SK-N-SH treated with all-trans-retinoic acid at 6 μM for 48 hours (cell line): ENCODE data around the gene PAM16.

Experiments
- ATAC-seq: fragments of 200-7000 bp; cut with Tn5 transposase; 3 replicates; pipeline ENCODE4 v1.9.1; 2020; ENCODE audit warnings: mild to moderate bottlenecking, moderate library complexity
- ARNTL ChIP-seq: fragments of 450-650 bp; formaldehyde crosslinking; IDR thresholded peaks from 2 replicates; pipeline ENCODE4 v1.5.0; 2020; ENCODE audit warnings: low read depth, mild to moderate bottlenecking, moderate library complexity, borderline replicate concordance
- BACH2 ChIP-seq: fragments of 250-450 bp; sonication (Bioruptor Pico); IDR thresholded peaks from 2 replicates; pipeline ENCODE4 v1.9.0; 2021; ENCODE audit warnings: mild to moderate bottlenecking, borderline replicate concordance
- CREB5 ChIP-seq: fragments of 250-450 bp; sonication (Bioruptor Pico); IDR thresholded peaks from 2 replicates; pipeline ENCODE4 v1.5.1; 2020; ENCODE audit warnings: low read depth, mild to moderate bottlenecking, moderate library complexity
- CSDC2 ChIP-seq: fragments of 250-450 bp; sonication (Bioruptor Pico); IDR thresholded peaks from 2 replicates; pipeline ENCODE4 v1.5.0; 2020; ENCODE audit warnings: mild to moderate bottlenecking, moderate library complexity
- CSRNP3 ChIP-seq: fragments of 250-450 bp; sonication (Bioruptor Pico); IDR thresholded peaks from 2 replicates; pipeline ENCODE4 v1.5.1; 2021; ENCODE audit warnings: mild to moderate bottlenecking, moderate library complexity
- ESRRG ChIP-seq: fragments of 250-450 bp; sonication (Bioruptor Pico); IDR thresholded peaks from 2 replicates; pipeline ENCODE4 v1.6.1; 2021; ENCODE audit warnings: mild to moderate bottlenecking
- GLIS3 ChIP-seq: fragments of 250-450 bp; sonication (Bioruptor Pico); IDR thresholded peaks from 2 replicates; pipeline ENCODE4 v1.5.0; 2020; ENCODE audit warnings: mild to moderate bottlenecking, moderate library complexity
- ISL1 ChIP-seq: fragments of 250-450 bp; sonication (Bioruptor Pico); IDR thresholded peaks from 2 replicates; pipeline ENCODE4 v2.1.2; 2022; ENCODE audit warnings: mild to moderate bottlenecking, moderate library complexity
- OSR1 ChIP-seq: fragments of 250-450 bp; sonication (Bioruptor Pico); IDR thresholded peaks from 2 replicates; pipeline ENCODE4 v1.8.0; 2022; ENCODE audit warnings: moderate library complexity, mild to moderate bottlenecking, inconsistent platforms
- PATZ1 ChIP-seq: fragments of 250-450 bp; sonication (Bioruptor Pico); IDR thresholded peaks from 2 replicates; pipeline ENCODE4 v1.8.0; 2020; ENCODE audit warnings: mild to moderate bottlenecking, moderate library complexity, borderline replicate concordance
- POU6F1 ChIP-seq: fragments of 250-450 bp; sonication (Bioruptor Pico); IDR thresholded peaks from 2 replicates; pipeline ENCODE4 v1.8.0; 2021; ENCODE audit warnings: low read depth, mild to moderate bottlenecking, moderate library complexity, borderline replicate concordance
- PPARA ChIP-seq: fragments of 250-450 bp; sonication (Bioruptor Pico); IDR thresholded peaks from 2 replicates; pipeline ENCODE4 v1.5.0; 2020; ENCODE audit warnings: mild to moderate bottlenecking, borderline replicate concordance
- RARB ChIP-seq: fragments of 250-450 bp; sonication (Bioruptor Pico); IDR thresholded peaks from 2 replicates; pipeline ENCODE4 v1.8.0; 2021; ENCODE audit warnings: mild to moderate bottlenecking, moderate library complexity
- SNAI2 ChIP-seq: fragments of 250-450 bp; sonication (Bioruptor Pico); IDR thresholded peaks from 2 replicates; pipeline ENCODE4 v1.5.0; 2020; ENCODE audit warnings: mild to moderate bottlenecking, moderate library complexity
- TCF4 ChIP-seq: fragments of 250-450 bp; sonication (Bioruptor Pico); IDR thresholded peaks from 2 replicates; pipeline ENCODE4 v1.8.0; 2021; ENCODE audit warnings: mild to moderate bottlenecking, moderate library complexity, borderline replicate concordance
- TOX ChIP-seq: fragments of 250-450 bp; sonication (Bioruptor Pico); IDR thresholded peaks from 2 replicates; pipeline ENCODE4 v1.8.0; 2021; ENCODE audit warnings: mild to moderate bottlenecking, moderate library complexity, borderline replicate concordance
- TSHZ2 ChIP-seq: fragments of 250-450 bp; sonication (Bioruptor Pico); IDR thresholded peaks from 2 replicates; pipeline ENCODE4 v1.5.0; 2020; ENCODE audit warnings: mild to moderate bottlenecking, moderate library complexity
- ZC3H10 ChIP-seq: fragments of 250-450 bp; sonication (Bioruptor Pico); IDR thresholded peaks from 2 replicates; pipeline ENCODE4 v1.5.1; 2021; ENCODE audit warnings: mild to moderate bottlenecking, moderate library complexity
- ZFP3 ChIP-seq: fragments of 250-450 bp; sonication (Bioruptor Pico); IDR thresholded peaks from 2 replicates; pipeline ENCODE4 v1.5.0; 2020; ENCODE audit warnings: mild to moderate bottlenecking, moderate library complexity
- ZFP30 ChIP-seq: fragments of 450-650 bp; formaldehyde crosslinking; IDR thresholded peaks from 2 replicates; pipeline ENCODE4 v1.5.0; 2022; ENCODE audit warnings: mild to moderate bottlenecking, moderate library complexity
- ZNF565 ChIP-seq: fragments of 450-650 bp; formaldehyde crosslinking; conservative IDR thresholded peaks from 2 replicates; pipeline ENCODE4 v1.5.0; 2020; ENCODE audit warnings: low read depth, mild to moderate bottlenecking, moderate library complexity
- ZNF70 ChIP-seq: fragments of 450-650 bp; formaldehyde crosslinking; IDR thresholded peaks from 2 replicates; pipeline ENCODE4 v1.5.0; 2020; ENCODE audit warnings: mild to moderate bottlenecking, moderate library complexity
- ZNF8 ChIP-seq: fragments of 450-650 bp; formaldehyde crosslinking; IDR thresholded peaks from 2 replicates; pipeline ENCODE4 v1.5.0; 2020; ENCODE audit warnings: mild to moderate bottlenecking, moderate library complexity

Gene PAM16

GRCh38 chr16:4307215-4308037, 43.7 kb downstream of the PAM16 start:
- no peak for TF ChIP-seq POU6F1
- peak; percentile 51; the same call in 1 of the 2 replicates for TF ChIP-seq CSDC2 (CRISPR knock-in tag)
- peak; percentile 53; the same call in 1 of the 2 replicates for TF ChIP-seq ZFP3 (CRISPR knock-in tag)
- TF ChIP-seq BACH2 (CRISPR knock-in tag) = no peak
- no peak for TF ChIP-seq CSRNP3 (CRISPR knock-in tag)
- TF ChIP-seq ZNF8 (CRISPR knock-in tag) = no peak
- no peak for TF ChIP-seq TOX (CRISPR knock-in tag)
- TF ChIP-seq ZC3H10 (CRISPR knock-in tag) = no peak
- TF ChIP-seq CREB5 (CRISPR knock-in tag) = no peak
- TF ChIP-seq ESRRG (CRISPR knock-in tag) = no peak
- TF ChIP-seq TSHZ2 = 0 out of 2 replicates have a peak, but pooled peaks have one; percentile 22
- TF ChIP-seq ZNF70 = no peak
- TF ChIP-seq ZNF565 = no peak
- TF ChIP-seq ISL1 (CRISPR knock-in tag) = no peak
- no peak for TF ChIP-seq ARNTL (CRISPR knock-in tag)
- TF ChIP-seq GLIS3 (CRISPR knock-in tag) = no peak
- no peak for TF ChIP-seq SNAI2
- TF ChIP-seq RARB (CRISPR knock-in tag) = no peak
- no peak for TF ChIP-seq ZFP30 (CRISPR knock-in tag)
- TF ChIP-seq TCF4 (CRISPR knock-in tag) = no peak
- TF ChIP-seq PATZ1 (CRISPR knock-in tag) = peak; percentile 95; the same call in 1 of the 2 replicates
- no peak for TF ChIP-seq OSR1 (CRISPR knock-in tag)
- no peak for TF ChIP-seq PPARA (CRISPR knock-in tag)
- peak; percentile 93 for ATAC-seq

- no peak for ATAC-seq
- no peak for TF ChIP-seq TOX (CRISPR knock-in tag)
- TF ChIP-seq ZNF8 (CRISPR knock-in tag) = no peak
- TF ChIP-seq ARNTL (CRISPR knock-in tag) = no peak
- no peak for TF ChIP-seq TSHZ2
- TF ChIP-seq OSR1 (CRISPR knock-in tag) = no peak
- no peak for TF ChIP-seq ZC3H10 (CRISPR knock-in tag)
- TF ChIP-seq TCF4 (CRISPR knock-in tag) = no peak
- no peak for TF ChIP-seq ZNF70
- TF ChIP-seq PATZ1 (CRISPR knock-in tag) = no peak
- no peak for TF ChIP-seq PPARA (CRISPR knock-in tag)
- TF ChIP-seq ZFP3 (CRISPR knock-in tag) = no peak
- no peak for TF ChIP-seq ZNF565
- TF ChIP-seq ZFP30 (CRISPR knock-in tag) = no peak
- no peak for TF ChIP-seq GLIS3 (CRISPR knock-in tag)
- no peak for TF ChIP-seq BACH2 (CRISPR knock-in tag)
Measured at GRCh38 chr16:4306470-4307214, 44.5 kb downstream of the PAM16 start.
